HG02610 (cell line): ENCODE results near the gene YAP1.
"Not testable (repeated sequence)": the region's sequence is repeated elsewhere in the genome, so short reads cannot be mapped to it uniquely, and the experiment has no call there.

ENCODE experiments used
- ATAC-seq: cut with Tn5 transposase; IDR thresholded peaks from one replicate; pipeline ENCODE4 v1.9.1; 2021; ENCODE audit warnings: mild to moderate bottlenecking, moderate library complexity; ENCODE audit not compliant: unreplicated experiment

YAP1 gene

DNA sequence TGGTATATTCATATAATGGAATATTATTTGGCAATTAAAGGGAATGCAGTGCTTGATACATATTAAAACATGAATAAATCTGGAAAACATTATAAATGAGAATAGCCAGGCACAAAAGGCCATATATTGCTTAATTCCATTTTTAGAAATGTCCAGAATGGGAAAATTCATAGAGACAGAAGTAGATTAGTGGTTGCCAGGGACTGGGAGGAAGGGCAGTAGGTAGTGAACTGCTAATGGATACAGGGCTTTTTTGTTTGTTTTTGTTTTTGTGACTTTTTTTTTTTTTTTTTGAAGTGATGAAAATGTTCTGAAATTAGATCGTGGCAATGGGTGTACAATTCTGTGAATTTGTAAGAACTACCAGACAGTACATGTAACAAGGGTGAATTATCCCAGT is 86.1 kb downstream of the YAP1 start:
- no peak for ATAC-seq

DNA sequence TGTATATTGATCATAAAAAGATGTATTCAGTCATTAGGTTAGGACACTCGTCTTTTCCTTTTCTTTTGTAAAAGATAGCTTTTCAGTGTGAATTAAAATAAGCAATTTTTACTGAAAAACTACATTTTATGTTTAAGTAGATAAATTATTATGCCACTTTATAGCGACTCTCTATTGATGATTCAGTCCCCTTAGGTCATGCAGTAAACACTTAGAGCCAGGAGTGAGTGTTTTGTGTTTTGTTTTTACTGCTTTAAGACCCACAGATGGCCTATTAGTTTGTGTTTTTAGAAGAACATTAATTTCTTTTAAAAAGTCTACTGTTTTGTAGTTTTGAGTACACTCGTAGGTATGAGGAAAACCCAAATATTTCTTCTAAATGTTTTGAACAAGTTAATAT is 86.6 kb downstream of the YAP1 start:
- ATAC-seq = no peak

DNA sequence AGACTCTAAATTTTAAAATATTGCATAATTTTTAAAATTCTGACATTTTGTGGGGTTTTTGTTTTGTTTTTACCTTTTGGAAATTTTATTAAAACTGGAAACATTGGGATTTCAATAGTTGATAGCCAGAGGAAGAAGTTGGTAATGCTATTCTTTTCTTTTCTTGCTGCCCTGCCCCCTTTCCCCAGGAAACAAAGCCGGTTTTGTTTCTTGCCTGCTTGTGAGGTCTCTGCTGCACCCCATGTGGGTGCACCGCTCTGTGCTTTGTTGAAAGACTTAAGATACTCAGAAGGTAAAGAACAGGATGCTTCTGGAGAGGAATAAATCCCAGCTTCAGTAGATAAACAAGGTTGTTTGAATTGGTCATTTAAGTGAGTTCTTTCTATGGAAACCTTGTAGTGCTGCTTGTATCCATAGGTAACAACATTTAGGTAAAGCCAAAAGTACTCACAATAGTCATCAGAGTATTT is 87.5 kb downstream of the YAP1 start:
- no peak for ATAC-seq

DNA sequence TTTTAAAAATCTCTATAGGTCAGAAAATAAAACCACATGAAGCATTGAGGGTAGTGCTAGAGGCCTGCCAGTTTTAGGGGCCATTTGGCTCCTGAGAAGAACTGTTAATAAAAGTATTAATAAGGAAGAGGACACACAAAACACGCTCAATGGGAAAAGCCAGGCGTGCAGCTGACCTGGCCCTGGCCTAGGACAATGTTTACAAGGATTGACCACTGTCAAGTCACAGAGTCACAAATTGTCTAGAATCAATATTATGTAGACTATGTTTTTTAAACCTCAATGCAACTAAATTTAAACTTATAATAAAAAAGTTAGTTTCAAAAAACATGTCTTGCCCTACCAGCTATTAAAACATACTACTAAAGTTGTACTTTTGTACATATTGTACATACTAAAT is 89.4 kb downstream of the YAP1 start:
- no peak for ATAC-seq

DNA sequence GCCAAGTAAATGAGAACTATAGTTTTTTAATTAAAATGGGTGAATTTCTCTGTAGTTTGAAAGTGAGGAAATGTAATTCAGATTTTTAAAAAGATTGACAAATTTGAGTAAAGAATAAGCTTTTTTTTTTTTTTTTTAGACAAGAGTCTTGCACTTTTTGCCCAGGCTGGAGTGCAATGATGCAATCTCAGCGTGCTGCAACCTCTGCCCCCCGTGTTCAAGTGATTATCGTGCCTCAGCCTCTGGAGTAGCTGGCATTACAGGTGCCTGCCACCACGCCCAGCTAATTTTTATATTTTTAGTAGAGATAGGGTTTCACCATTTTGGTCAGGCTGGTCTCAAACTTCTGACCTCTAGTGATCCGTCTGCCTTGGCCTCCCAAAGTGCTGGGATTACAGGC is 90.1 kb downstream of the YAP1 start:
- ATAC-seq = not testable (repeated sequence)

DNA sequence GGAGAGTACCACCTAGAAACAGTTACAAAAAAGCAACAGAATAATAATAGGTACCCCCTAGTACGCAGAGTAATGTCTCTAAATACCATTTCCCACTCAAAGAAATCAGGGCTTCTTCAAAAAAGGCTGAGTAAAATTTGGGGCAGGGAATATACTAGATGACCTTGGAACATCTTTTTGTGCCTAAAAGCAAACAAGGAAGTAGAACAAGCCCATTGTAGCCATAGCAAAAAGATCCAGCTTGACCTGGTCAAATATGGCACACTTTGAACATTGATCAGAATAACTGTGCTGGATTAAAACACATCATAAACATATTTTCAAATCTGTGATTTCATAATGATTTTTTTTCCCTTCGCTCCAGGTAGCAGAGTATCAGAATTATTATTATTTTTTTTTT is 91.5 kb downstream of the YAP1 start:
- ATAC-seq = no peak

DNA sequence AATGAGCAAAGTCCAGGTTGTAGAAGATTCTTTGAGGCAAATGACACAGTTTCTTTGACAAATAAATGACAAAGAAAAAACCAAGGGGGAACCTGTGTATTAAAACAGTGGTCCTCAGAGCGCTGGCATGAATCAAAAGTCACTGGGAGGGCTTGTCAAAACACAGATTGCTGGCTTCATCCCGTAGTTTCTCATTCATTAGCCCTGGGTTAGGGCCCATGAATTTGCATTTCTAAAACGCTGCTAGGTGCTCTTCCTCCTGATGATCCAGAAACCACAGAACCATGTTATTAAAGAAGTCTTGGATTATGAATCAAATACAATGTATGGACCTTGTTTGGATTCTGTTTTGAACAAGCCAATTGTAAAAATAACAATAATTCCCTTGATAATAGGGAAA is 92.7 kb downstream of the YAP1 start:
- no peak for ATAC-seq

DNA sequence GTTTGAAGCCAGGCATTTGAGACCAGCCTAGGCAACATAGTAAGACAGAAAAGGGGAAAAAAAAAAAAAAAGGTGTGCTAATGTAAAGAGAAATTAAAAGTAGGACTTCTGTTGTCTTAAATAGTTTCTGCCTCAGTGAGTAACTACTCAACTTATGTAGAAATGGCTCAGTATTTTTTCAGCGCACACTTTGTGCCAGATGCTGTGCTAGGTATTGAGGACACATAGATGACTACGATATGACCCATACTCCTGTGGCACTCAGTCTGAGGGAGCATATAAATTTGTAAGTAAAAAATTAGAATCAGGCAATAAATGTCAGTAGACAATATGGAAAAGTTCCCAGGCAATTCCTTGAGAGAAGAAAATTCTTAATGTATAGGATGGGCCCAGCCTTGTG is 93.9 kb downstream of the YAP1 start:
- ATAC-seq = no peak

DNA sequence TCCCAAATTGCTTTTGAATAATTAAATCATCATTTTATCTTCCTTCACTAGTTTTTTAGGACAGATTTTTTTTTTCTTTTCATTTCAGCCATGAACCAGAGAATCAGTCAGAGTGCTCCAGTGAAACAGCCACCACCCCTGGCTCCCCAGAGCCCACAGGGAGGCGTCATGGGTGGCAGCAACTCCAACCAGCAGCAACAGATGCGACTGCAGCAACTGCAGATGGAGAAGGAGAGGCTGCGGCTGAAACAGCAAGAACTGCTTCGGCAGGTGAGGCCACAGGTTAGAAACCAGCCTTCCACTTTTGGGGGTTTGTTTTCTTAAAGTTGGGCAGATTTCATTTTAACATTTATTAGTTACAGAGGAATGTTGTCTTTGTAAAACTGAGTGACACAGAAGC is 95.6 kb downstream of the YAP1 start:
- no peak for ATAC-seq

DNA sequence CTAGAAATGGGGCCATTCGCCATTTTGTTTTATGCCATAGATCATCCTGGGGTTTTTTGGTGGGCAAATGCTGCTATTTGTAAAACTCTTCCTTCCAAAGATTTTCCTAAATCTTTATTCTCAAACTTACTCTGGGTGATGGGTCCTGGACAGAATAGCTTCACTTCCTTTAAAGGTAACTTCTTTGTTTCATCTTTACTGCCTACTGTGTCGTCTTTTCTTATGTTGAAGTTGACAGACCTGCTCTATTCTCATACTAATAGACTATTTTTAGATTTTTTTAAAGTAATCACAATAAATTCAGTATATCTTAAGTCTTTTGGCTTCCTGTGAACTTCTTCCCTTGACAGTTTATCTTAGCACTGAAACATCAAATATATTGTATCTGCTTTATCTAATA is 98.6 kb downstream of the YAP1 start:
- ATAC-seq = no peak

DNA sequence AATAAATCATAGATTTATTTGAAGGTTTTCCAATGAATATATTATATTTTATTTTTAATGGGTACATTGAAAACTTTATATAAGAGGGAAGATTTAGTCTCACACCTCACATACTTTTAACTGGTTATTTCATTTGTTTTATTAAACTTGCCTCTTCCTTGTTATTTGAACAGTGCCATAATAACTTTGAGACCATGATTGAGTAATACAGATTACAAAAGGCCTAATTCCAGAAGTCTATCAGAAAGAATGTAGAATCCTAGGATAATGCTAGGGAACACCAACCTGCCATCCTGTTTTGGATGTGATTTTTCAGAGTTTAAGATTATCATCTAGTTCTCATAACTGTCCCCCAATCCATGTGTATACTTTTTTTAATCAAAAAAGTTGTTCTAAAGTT is 104.4 kb downstream of the YAP1 start:
- ATAC-seq = no peak

DNA sequence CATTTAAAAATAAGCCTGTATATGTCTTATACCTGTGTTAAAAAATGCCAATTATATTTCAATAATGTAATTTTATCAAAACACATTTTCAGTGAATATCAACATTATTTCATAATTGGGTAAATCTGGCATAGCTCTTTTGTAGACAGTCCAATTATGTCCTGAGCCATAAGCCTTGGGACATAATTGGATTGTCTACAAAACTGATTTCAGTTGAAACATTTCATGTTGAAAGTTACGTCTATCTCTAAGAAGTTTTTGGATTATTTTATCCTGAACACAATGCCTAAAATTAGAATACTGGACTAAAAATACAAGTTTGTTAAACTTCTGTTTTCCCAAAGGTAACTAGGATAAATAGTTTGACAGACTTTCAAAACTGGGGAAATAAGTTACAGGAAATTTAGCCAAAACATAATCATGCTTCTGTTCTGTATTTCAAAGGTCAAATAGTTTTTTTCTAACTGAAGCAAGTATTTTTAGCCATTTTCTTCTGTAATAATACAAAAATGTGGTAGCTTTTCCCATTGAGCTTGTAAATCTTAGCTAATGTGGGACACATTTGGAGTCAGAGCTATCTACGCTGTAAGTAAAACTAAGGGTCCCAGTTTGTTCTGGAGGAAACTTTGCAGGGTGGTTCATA is 106.3 kb downstream of the YAP1 start:
- no peak for ATAC-seq

DNA sequence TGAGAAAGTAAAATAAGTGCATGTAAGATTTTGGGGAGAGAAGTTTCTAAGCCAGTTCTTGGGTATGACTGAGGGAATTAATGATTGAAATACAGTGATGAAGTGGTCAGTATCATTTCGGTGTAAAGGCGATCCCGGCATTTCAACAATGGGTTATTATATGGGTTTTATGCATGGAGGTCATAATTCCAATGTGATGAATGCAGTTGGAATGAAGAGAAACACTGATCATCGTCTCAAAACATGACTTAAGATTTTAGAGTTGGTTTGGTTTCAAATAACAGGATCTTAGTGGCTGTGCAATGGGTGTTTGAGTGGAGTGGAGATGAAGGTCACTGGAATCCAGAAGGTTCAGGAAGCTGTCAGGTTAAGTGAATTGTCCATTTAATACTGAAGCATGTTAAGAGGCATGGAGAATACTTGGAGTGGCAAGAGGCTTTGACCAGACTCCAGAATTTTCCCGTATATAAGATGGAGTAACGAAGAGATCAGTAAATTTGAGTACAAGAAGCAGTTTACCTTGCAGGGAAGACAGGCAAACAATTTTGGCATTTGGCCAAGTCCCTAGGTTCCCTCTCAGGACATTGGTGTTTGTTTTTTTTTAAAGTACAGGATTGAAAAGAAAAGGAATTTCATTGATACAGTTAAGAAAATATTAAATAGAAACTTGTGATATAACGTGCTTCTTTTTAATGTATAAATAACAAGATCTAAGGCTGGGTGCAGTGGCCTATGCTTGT is 110.7 kb downstream of the YAP1 start:
- ATAC-seq = no peak

DNA sequence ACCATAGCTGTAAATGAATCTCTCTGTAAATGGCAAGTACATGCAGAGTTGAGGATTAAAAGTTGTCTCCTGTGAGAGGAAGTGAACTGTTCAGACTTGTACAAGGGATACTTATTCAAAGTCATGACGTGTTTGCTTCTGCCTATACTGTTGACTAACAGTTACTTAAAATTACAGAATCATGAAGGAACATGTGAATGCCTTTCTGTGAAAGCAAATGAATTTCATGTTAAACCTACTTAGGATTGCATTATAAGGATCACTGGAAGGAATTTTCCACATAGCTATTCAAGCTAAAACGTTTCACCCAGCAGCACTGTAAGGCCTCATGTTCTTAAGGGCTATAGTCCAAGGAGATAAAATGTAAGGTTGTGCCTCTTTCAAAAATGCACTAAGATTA is 113.6 kb downstream of the YAP1 start:
- no peak for ATAC-seq

DNA sequence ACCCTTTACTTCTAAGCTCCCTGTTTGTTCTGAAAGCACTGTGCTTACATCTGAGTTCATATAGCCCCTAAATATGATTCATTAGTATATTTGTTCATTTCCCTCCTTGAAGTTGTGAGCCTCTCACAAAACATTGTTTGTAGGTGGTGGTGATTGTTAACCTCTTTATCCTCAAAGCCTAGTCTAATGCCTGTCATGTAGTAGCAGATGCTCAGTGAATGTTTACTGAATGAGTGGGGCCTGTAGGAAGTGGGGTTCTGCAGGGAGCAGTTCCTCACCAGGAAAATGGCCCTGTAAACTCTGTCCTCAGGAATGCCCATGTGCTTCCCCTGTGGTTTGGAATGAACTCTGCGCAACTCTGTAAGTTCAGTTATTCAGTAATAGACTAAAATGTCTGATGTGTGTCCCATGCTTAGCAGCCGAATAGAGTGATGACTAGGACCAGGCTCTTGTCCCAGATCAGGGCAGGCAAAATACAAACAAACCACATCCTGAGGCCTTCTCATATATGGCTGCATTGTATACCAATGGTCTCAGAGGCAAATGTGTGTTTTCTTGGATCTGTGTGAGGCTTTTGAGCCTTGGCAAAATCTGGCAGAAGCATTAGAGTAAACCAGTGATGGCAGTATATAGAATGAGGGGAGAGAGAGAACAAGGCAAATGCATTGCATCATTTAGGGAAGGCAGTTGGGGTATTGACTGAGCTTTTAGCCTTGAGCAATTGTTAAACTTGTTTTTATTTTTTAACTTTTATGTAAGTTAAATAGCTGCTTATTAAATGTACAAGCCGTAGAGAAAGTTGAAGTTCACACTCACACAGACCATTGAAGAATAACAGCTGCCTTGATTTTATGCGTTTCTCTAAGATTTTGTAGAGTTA is 115.7 kb downstream of the YAP1 start:
- no peak for ATAC-seq

DNA sequence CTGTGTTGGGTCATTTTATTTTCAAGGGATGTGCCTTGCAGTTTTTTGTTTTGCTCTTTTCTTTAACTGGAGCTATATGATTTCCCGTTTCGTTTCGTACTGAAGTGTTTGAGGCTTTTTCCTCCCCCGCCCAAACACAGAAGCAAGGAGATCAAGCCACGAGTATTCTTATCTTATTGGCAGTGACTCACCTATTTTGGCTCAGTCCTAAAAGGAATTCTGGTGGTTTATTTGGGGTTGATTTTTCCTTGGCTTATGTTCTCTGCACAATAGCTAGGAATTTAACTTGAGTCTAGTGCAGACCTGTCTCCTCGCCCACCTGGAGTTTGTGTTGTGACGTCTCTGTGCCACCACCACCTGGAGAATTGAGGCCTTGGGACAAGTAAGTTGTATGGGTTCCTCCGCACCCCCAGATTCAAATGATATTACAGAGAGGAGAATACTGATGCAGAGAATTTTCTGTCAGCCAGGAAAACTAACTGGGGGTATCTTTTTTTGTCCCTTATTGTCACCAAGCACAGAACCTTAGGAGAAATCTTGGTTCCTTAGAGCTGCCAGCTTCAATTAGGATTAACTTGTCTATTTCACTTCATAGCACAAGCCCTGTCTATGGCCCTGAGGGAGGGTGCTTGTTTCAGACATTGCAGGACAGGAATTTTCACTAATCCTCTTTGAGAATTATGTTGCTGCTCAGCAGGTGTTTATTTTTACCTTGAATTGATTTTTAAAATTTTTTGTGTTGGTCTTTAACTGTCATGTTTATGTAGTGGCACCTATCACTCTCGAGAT is 116.6 kb downstream of the YAP1 start:
- no peak for ATAC-seq

DNA sequence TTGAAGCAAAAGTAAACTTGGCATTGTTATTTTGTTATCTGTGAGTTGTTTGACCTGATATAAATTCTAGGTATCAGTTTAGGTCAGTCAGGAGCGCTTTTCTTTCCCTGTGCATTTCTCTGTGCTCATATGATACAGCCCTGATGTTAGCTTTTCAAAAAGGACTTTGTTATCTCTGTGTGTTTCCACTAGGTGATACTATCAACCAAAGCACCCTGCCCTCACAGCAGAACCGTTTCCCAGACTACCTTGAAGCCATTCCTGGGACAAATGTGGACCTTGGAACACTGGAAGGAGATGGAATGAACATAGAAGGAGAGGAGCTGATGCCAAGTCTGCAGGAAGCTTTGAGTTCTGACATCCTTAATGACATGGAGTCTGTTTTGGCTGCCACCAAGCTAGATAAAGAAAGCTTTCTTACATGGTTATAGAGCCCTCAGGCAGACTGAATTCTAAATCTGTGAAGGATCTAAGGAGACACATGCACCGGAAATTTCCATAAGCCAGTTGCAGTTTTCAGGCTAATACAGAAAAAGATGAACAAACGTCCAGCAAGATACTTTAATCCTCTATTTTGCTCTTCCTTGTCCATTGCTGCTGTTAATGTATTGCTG is 119.4 kb downstream of the YAP1 start:
- no peak for ATAC-seq

DNA sequence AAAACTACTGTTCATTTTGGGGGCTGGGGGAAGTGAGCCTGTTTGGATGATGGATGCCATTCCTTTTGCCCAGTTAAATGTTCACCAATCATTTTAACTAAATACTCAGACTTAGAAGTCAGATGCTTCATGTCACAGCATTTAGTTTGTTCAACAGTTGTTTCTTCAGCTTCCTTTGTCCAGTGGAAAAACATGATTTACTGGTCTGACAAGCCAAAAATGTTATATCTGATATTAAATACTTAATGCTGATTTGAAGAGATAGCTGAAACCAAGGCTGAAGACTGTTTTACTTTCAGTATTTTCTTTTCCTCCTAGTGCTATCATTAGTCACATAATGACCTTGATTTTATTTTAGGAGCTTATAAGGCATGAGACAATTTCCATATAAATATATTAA is 119.9 kb downstream of the YAP1 start:
- no peak for ATAC-seq

DNA sequence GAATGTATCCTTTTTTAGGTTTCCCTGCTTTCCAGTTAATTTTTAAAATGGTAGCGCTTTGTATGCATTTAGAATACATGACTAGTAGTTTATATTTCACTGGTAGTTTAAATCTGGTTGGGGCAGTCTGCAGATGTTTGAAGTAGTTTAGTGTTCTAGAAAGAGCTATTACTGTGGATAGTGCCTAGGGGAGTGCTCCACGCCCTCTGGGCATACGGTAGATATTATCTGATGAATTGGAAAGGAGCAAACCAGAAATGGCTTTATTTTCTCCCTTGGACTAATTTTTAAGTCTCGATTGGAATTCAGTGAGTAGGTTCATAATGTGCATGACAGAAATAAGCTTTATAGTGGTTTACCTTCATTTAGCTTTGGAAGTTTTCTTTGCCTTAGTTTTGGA is 120.7 kb downstream of the YAP1 start:
- ATAC-seq = no peak

DNA sequence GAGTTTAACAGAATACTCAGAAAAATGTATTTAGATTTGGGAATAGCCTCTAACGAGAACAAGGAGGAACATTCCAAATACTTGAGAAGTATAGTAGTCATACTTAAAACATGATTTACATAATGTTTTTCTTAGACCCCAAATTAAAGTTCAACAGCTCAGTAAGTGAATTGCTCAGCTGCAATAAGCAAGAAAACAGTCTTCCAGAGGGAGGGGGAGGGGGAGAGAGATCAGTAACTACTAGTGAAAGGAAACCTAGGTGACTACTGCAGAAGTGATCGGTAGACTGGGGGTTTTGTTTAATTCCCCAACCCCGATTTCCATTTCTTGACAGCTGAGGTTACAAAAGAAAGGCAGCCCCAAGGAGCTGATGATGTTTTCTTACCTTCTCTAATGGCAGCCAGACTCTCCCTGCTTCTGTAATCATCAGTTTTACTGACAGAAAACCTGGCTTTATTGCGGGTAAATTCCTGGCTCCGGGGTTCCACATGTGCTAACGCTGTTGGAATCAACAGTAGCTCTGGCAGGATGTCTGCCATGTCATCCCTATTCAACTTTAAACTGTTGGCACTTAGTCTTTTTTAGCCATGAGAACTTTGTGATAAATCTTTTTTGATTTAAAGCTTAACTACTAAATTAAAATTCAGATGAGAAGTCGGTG is 124.7 kb downstream of the YAP1 start:
- no peak for ATAC-seq
